ENCODE data around the gene ZDHHC16.
A peak's percentile ranks its signal among the peaks of the same experiment; 100 is the strongest.

The ZDHHC16 gene

GRCh38 chr10:97499561-97500296, 53.8 kb downstream of the ZDHHC16 start:
- Histone ChIP-seq H3K4me3 (ENCODE audit: low read depth in 1 of 2, low read length in 2 of 2) (peak overlapping the region; percentile 67 to 87), H3K36me3 (ENCODE audit: control insufficient read depth in 1 of 2, insufficient read depth in 2 of 2, low read length in 2 of 2) (no peaks in the 10 kb centered on the region), H3K27me3 (ENCODE audit: low read depth, low read length) (no peaks in the 10 kb centered on the region), H3K27ac (ENCODE audit: low read length) (peak overlapping the region; percentile 73), H3K9me3 (ENCODE audit: control insufficient read depth in 1 of 2, low read length in 2 of 2) (no peaks in the 10 kb centered on the region), H3K4me1 (ENCODE audit: control insufficient read depth in 1 of 2, insufficient read depth in 2 of 2, low read length in 2 of 2) (peaks cover 6 to 37% of the 10 kb centered on the region in 2 donors)

GRCh38 chr10:97500297-97500575, 54.3 kb downstream of the ZDHHC16 start:
- Histone ChIP-seq H3K9me3 (ENCODE audit: control insufficient read depth in 1 of 2, low read length in 2 of 2) (no peaks in the 10 kb centered on the region), H3K4me3 (ENCODE audit: low read depth in 1 of 2, low read length in 2 of 2) (peak overlapping the region; percentile 67 to 87), H3K27ac (ENCODE audit: low read length) (peak overlapping the region; percentile 73), H3K27me3 (ENCODE audit: low read depth, low read length) (no peaks in the 10 kb centered on the region), H3K36me3 (ENCODE audit: control insufficient read depth in 1 of 2, insufficient read depth in 2 of 2, low read length in 2 of 2) (no peaks in the 10 kb centered on the region), H3K4me1 (ENCODE audit: control insufficient read depth in 1 of 2, insufficient read depth in 2 of 2, low read length in 2 of 2) (peaks cover 1 to 32% of the 10 kb centered on the region in 2 donors)

DNA sequence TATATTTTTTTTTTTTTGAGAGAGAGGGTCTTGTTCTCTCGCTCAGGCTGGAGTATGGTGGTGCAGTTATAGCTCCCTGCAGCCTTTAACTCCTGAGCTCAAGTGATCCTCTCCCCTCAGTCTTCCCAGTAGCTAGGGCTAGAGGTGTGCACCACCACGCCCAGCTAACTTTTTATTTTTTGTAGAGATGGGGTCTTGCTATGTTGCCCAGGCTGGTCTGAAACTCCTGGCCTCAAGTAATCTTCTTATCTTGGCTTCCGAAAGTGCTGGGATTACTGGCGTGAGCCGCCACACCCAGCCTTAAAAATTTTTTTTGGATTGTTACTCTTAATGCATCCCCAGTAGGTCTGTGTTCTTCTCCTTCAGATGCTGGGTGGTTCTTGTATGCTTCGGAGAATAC, 56.9 kb downstream of the ZDHHC16 start:
- Histone ChIP-seq H3K9me3 (ENCODE audit: control insufficient read depth in 1 of 2, low read length in 2 of 2) (no peaks in the 10 kb centered on the region), H3K4me3 (ENCODE audit: low read depth in 1 of 2, low read length in 2 of 2) (no peak overlapping the region), H3K27me3 (ENCODE audit: low read depth, low read length) (no peaks in the 10 kb centered on the region), H3K36me3 (ENCODE audit: control insufficient read depth in 1 of 2, insufficient read depth in 2 of 2, low read length in 2 of 2) (no peaks in the 10 kb centered on the region), H3K4me1 (ENCODE audit: control insufficient read depth in 1 of 2, insufficient read depth in 2 of 2, low read length in 2 of 2) (peaks cover 0 to 10% of the 10 kb centered on the region in 2 donors), H3K27ac (ENCODE audit: low read length) (no peak overlapping the region)

GRCh38 chr10:97503406-97503805, 57.4 kb downstream of the ZDHHC16 start:
- Histone ChIP-seq H3K36me3 (ENCODE audit: control insufficient read depth in 1 of 2, insufficient read depth in 2 of 2, low read length in 2 of 2) (no peaks in the 10 kb centered on the region), H3K4me1 (ENCODE audit: control insufficient read depth in 1 of 2, insufficient read depth in 2 of 2, low read length in 2 of 2) (peaks cover 0 to 10% of the 10 kb centered on the region in 2 donors), H3K9me3 (ENCODE audit: control insufficient read depth in 1 of 2, low read length in 2 of 2) (no peaks in the 10 kb centered on the region), H3K4me3 (ENCODE audit: low read depth in 1 of 2, low read length in 2 of 2) (no peak overlapping the region), H3K27ac (ENCODE audit: low read length) (no peak overlapping the region), H3K27me3 (ENCODE audit: low read depth, low read length) (no peaks in the 10 kb centered on the region)

GRCh38 chr10:97505152-97505551, 59.2 kb downstream of the ZDHHC16 start:
- Histone ChIP-seq H3K27me3 (ENCODE audit: low read depth, low read length) (no peaks in the 10 kb centered on the region), H3K4me1 (ENCODE audit: control insufficient read depth in 1 of 2, insufficient read depth in 2 of 2, low read length in 2 of 2) (peaks cover 0 to 10% of the 10 kb centered on the region in 2 donors), H3K27ac (ENCODE audit: low read length) (no peak overlapping the region), H3K9me3 (ENCODE audit: control insufficient read depth in 1 of 2, low read length in 2 of 2) (no peaks in the 10 kb centered on the region), H3K4me3 (ENCODE audit: low read depth in 1 of 2, low read length in 2 of 2) (no peak overlapping the region), H3K36me3 (ENCODE audit: control insufficient read depth in 1 of 2, insufficient read depth in 2 of 2, low read length in 2 of 2) (no peaks in the 10 kb centered on the region)

- Histone ChIP-seq H3K27ac (ENCODE audit: low read length) (no peak overlapping the region), H3K36me3 (ENCODE audit: control insufficient read depth in 1 of 2, insufficient read depth in 2 of 2, low read length in 2 of 2) (no peaks in the 10 kb centered on the region), H3K4me3 (ENCODE audit: low read depth in 1 of 2, low read length in 2 of 2) (no peak overlapping the region), H3K27me3 (ENCODE audit: low read depth, low read length) (no peaks in the 10 kb centered on the region), H3K4me1 (ENCODE audit: control insufficient read depth in 1 of 2, insufficient read depth in 2 of 2, low read length in 2 of 2) (peaks cover 0 to 3% of the 10 kb centered on the region in 2 donors), H3K9me3 (ENCODE audit: control insufficient read depth in 1 of 2, low read length in 2 of 2) (no peaks in the 10 kb centered on the region)
Observed at GRCh38 chr10:97506199-97506991, 60.4 kb downstream of the ZDHHC16 start.
